HEK293 (cell line): Measurements from ENCODE around the gene KCNIP4.
A peak's percentile ranks its signal among the peaks of the same experiment; 100 is the strongest.

Experiments used
- CTCF ChIA-PET: fragments of 350-600 bp; formaldehyde crosslinking; extraction: SDS; loops from one replicate; lab custom pipeline; 2021; ENCODE audit warnings: antibody characterized with exemption; lab: Yijun Ruan, JAX
- POLR2A ChIA-PET: fragments of 300-600 bp; formaldehyde crosslinking; extraction: SDS; loops from one replicate; lab custom pipeline; 2020; ENCODE audit warnings: antibody characterized with exemption, inconsistent platforms; lab: Yijun Ruan, JAX
- H3K27ac ChIP-seq: fragments of 200-500 bp; sonication (Bioruptor generic); 2 replicates; pipeline ENCODE4 v1.5.1; 2014; ENCODE audit warnings: low read depth, low read length, control low read depth, inconsistent platforms; ENCODE audit errors: extremely low read depth
- H3K36me3 ChIP-seq, 2 experiments: fragments of 200-500 bp in 1 of 2; sonication (Bioruptor generic) in 1 of 2; 1 replicate in 1 of 2; 2 replicates in 1 of 2; pipeline ENCODE4 v1.5.1; 2014 to 2017; ENCODE audit warnings: inconsistent platforms in 2 of 2, low read length in 2 of 2; ENCODE audit not compliant: control insufficient read depth in 2 of 2, insufficient read depth in 1 of 2
- H3K4me1 ChIP-seq: fragments of 200-500 bp; sonication (Bioruptor generic); 2 replicates; pipeline ENCODE4 v1.5.1; 2014; ENCODE audit warnings: mild to moderate bottlenecking, low read length, inconsistent platforms; ENCODE audit not compliant: control insufficient read depth, insufficient read depth
- H3K4me3 ChIP-seq: 2 replicates; pipeline ENCODE4 v1.5.1; 2011; ENCODE audit warnings: low read depth, mild to moderate bottlenecking, control low read depth, low read length, moderate library complexity
- H3K9me3 ChIP-seq: fragments of 200-500 bp; sonication (Bioruptor generic); 2 replicates; pipeline ENCODE4 v1.5.1; 2014; ENCODE audit warnings: low read depth, low read length, inconsistent platforms; ENCODE audit not compliant: control insufficient read depth, insufficient read depth
- SP3 ChIP-seq: fragments of 450-650 bp; formaldehyde crosslinking; IDR thresholded peaks from 2 replicates; pipeline ENCODE4 v1.5.1; 2016; ENCODE audit warnings: missing biosample characterization, missing genetic modification characterization
- ZBTB17 ChIP-seq: fragments of 450-650 bp; formaldehyde crosslinking; IDR thresholded peaks from 2 replicates; pipeline ENCODE4 v1.5.1; 2016; ENCODE audit warnings: missing biosample characterization, missing genetic modification characterization
- ZNF19 ChIP-seq: fragments of 450-650 bp; formaldehyde crosslinking; IDR thresholded peaks from 2 replicates; pipeline ENCODE4; 2016; ENCODE audit warnings: missing biosample characterization, missing genetic modification characterization, low read depth
- ZNF341 ChIP-seq: fragments of 450-650 bp; formaldehyde crosslinking; IDR thresholded peaks from 2 replicates; pipeline ENCODE4; 2016; ENCODE audit warnings: low read depth, missing biosample characterization, missing genetic modification characterization
- ZNF37A ChIP-seq: fragments of 450-650 bp; IDR thresholded peaks from 2 replicates; pipeline ENCODE4 v1.5.1; 2018; ENCODE audit warnings: missing biosample characterization, missing genetic modification characterization
- ZNF473 ChIP-seq: fragments of 450-650 bp; formaldehyde crosslinking; IDR thresholded peaks from 2 replicates; pipeline ENCODE4 v1.5.1; 2017; ENCODE audit warnings: missing biosample characterization, missing genetic modification characterization
- ZNF501 ChIP-seq: fragments of 450-650 bp; formaldehyde crosslinking; IDR thresholded peaks from 2 replicates; pipeline ENCODE4 v1.5.1; 2016; ENCODE audit warnings: missing biosample characterization, missing genetic modification characterization
- ZNF585B ChIP-seq: fragments of 450-650 bp; formaldehyde crosslinking; IDR thresholded peaks from 2 replicates; pipeline ENCODE4 v1.5.1; 2016; ENCODE audit warnings: missing biosample characterization, missing genetic modification characterization
- ZNF629 ChIP-seq: fragments of 450-650 bp; formaldehyde crosslinking; IDR thresholded peaks from 2 replicates; pipeline ENCODE4 v1.5.1; 2017; ENCODE audit warnings: missing biosample characterization, missing genetic modification characterization
- ZNF76 ChIP-seq: fragments of 450-650 bp; formaldehyde crosslinking; IDR thresholded peaks from 2 replicates; pipeline ENCODE4; 2016; ENCODE audit warnings: low read depth, missing biosample characterization, missing genetic modification characterization, borderline replicate concordance
- ZSCAN30 ChIP-seq: fragments of 450-650 bp; IDR thresholded peaks from 2 replicates; pipeline ENCODE4 v1.5.1; 2018; ENCODE audit warnings: missing biosample characterization, mild to moderate bottlenecking, missing genetic modification characterization, moderate library complexity
- TF ChIP-seq, protein P1 (sequence below): fragments of 450-650 bp; formaldehyde crosslinking; IDR thresholded peaks from 2 replicates; pipeline ENCODE4 v1.5.1; 2016; ENCODE audit warnings: missing biosample characterization, missing genetic modification characterization
- TF ChIP-seq, protein P2 (sequence below): fragments of 450-650 bp; formaldehyde crosslinking; conservative IDR thresholded peaks from 2 replicates; pipeline ENCODE4 v1.5.1; 2016; ENCODE audit warnings: low read depth, missing biosample characterization, missing genetic modification characterization
- TF ChIP-seq, protein P3 (sequence below): fragments of 450-650 bp; formaldehyde crosslinking; IDR thresholded peaks from 2 replicates; pipeline ENCODE4 v1.5.1; 2016; ENCODE audit warnings: missing biosample characterization, missing genetic modification characterization, low read depth
- TF ChIP-seq, protein P4 (sequence below): fragments of 450-650 bp; IDR thresholded peaks from 2 replicates; pipeline ENCODE4 v1.5.1; 2018; ENCODE audit warnings: missing biosample characterization, missing genetic modification characterization
- TF ChIP-seq, protein P5 (sequence below): fragments of 450-650 bp; formaldehyde crosslinking; IDR thresholded peaks from 2 replicates; pipeline ENCODE4 v1.5.1; 2016; ENCODE audit warnings: missing biosample characterization, missing genetic modification characterization
- TF ChIP-seq, protein P6 (sequence below): fragments of 450-650 bp; formaldehyde crosslinking; IDR thresholded peaks from 2 replicates; pipeline ENCODE4 v1.5.1; 2016; ENCODE audit warnings: missing biosample characterization, missing genetic modification characterization

Gene KCNIP4

DNA sequence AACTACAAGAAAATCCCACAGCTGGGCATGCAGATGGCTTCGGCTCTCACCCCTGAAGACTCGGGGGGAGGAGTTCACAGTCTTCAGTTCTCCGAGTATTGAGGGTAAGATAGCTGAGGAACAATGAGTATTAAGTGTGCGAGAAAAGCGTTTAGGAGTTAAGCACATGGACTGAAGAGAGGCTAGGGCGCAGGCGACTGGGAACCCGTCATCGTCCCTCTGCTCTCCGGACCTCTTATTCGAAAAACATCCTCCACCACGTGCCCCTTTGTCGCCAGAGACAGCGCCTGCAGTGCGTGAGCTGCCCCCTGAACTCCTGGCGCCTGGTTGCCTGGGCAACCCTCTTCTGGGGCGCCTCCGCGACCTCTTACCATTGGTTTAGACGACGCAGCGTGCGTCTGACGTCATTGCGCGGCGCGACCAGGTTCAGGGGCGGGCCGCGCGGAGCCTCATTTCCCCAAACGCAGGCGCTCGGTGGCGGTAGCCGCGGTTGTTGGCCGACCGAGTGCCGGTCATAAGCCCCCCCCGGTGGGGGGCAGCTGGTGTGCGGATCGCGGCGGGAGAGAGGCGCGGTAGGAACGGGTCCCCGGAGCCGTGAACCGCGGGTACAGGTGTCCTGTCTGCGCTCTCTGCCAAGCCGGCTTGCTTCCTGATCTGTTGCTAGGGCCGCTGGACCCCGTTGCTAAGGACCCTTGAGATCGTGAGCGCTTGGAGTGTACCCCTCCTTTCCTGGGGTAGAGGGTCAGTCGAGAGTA, 1248.4 kb downstream of the KCNIP4 start, which contains the start of gene PACRGL (continued):
- TF ChIP-seq, protein P1, sequence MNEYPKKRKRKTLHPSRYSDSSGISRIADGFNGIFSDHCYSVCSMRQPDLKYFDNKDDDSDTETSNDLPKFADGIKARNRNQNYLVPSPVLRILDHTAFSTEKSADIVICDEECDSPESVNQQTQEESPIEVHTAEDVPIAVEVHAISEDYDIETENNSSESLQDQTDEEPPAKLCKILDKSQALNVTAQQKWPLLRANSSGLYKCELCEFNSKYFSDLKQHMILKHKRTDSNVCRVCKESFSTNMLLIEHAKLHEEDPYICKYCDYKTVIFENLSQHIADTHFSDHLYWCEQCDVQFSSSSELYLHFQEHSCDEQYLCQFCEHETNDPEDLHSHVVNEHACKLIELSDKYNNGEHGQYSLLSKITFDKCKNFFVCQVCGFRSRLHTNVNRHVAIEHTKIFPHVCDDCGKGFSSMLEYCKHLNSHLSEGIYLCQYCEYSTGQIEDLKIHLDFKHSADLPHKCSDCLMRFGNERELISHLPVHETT (tag by site-specific recombination): no peak
- TF ChIP-seq ZBTB17 (tag by site-specific recombination): peak; percentile 72
- TF ChIP-seq ZNF76 (tag by site-specific recombination): no peak
- peak; percentile 58; the same call in 1 of the 2 replicates for TF ChIP-seq SP3 (tag by site-specific recombination)
- TF ChIP-seq ZNF19 (tag by site-specific recombination): no peak
- TF ChIP-seq, protein P2, sequence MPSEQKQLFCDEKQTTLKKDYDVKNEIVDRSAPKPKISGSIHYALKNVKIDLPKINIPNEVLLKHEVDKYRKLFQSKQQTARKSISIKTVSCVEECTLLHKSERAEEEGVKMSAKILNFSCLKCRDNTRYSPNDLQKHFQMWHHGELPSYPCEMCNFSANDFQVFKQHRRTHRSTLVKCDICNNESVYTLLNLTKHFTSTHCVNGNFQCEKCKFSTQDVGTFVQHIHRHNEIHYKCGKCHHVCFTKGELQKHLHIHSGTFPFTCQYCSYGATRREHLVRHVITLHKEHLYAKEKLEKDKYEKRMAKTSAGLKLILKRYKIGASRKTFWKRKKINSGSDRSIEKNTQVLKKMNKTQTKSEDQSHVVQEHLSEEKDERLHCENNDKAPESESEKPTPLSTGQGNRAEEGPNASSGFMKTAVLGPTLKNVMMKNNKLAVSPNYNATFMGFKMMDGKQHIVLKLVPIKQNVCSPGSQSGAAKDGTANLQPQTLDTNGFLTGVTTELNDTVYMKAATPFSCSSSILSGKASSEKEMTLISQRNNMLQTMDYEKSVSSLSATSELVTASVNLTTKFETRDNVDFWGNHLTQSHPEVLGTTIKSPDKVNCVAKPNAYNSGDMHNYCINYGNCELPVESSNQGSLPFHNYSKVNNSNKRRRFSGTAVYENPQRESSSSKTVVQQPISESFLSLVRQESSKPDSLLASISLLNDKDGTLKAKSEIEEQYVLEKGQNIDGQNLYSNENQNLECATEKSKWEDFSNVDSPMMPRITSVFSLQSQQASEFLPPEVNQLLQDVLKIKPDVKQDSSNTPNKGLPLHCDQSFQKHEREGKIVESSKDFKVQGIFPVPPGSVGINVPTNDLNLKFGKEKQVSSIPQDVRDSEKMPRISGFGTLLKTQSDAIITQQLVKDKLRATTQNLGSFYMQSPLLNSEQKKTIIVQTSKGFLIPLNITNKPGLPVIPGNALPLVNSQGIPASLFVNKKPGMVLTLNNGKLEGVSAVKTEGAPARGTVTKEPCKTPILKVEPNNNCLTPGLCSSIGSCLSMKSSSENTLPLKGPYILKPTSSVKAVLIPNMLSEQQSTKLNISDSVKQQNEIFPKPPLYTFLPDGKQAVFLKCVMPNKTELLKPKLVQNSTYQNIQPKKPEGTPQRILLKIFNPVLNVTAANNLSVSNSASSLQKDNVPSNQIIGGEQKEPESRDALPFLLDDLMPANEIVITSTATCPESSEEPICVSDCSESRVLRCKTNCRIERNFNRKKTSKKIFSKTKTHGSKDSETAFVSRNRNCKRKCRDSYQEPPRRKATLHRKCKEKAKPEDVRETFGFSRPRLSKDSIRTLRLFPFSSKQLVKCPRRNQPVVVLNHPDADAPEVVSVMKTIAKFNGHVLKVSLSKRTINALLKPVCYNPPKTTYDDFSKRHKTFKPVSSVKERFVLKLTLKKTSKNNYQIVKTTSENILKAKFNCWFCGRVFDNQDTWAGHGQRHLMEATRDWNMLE (tag by site-specific recombination): 0 out of 2 replicates have a peak, but pooled peaks have one; percentile 27
- TF ChIP-seq ZNF37A (tag by site-specific recombination): no peak
- TF ChIP-seq ZNF629 (tag by site-specific recombination): peak; percentile 87
- TF ChIP-seq ZNF473 (tag by site-specific recombination): no peak
- no peak for TF ChIP-seq ZNF585B (tag by site-specific recombination)
- peak; percentile 33; the same call in 1 of the 2 replicates for TF ChIP-seq ZNF341 (tag by site-specific recombination)
- TF ChIP-seq, protein P3, sequence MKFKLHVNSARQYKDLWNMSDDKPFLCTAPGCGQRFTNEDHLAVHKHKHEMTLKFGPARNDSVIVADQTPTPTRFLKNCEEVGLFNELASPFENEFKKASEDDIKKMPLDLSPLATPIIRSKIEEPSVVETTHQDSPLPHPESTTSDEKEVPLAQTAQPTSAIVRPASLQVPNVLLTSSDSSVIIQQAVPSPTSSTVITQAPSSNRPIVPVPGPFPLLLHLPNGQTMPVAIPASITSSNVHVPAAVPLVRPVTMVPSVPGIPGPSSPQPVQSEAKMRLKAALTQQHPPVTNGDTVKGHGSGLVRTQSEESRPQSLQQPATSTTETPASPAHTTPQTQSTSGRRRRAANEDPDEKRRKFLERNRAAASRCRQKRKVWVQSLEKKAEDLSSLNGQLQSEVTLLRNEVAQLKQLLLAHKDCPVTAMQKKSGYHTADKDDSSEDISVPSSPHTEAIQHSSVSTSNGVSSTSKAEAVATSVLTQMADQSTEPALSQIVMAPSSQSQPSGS (tag by site-specific recombination): peak; percentile 96
- TF ChIP-seq ZSCAN30 (tag by site-specific recombination): peak; percentile 60
- 0 out of 2 replicates have a peak, but pooled peaks have one; percentile 43 for TF ChIP-seq ZNF501 (tag by site-specific recombination)
- TF ChIP-seq, protein P4, sequence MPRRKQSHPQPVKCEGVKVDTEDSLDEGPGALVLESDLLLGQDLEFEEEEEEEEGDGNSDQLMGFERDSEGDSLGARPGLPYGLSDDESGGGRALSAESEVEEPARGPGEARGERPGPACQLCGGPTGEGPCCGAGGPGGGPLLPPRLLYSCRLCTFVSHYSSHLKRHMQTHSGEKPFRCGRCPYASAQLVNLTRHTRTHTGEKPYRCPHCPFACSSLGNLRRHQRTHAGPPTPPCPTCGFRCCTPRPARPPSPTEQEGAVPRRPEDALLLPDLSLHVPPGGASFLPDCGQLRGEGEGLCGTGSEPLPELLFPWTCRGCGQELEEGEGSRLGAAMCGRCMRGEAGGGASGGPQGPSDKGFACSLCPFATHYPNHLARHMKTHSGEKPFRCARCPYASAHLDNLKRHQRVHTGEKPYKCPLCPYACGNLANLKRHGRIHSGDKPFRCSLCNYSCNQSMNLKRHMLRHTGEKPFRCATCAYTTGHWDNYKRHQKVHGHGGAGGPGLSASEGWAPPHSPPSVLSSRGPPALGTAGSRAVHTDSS: no peak

DNA sequence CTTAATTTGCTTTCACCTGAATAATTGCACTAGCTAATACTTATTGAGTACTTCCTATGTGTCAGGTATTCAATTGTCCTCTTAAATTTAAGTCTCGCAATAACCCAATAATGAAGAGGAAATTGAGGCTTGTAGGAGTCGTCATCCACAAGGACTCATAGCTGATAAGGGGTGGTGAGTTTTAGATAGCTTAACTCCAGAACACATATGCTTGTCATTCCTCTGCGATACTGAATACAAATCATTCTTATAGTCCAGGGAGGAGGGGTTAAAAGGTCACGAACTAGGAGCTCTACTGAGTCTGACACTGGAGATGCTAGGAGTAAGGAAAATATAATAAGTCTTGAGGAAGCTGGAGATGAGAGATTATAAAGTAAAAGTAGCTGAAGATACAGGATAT, 1249.8 kb downstream of the KCNIP4 start:
- POLR2A ChIA-PET: no interaction called here
- Histone ChIP-seq H3K4me3 (no peak overlapping the region), H3K36me3 (peaks cover 0 to 2% of the 10 kb centered on the region in 2 experiments; a peak in 1 of 3 replicates), H3K27ac (no peak overlapping the region), H3K9me3 (no peaks in the 10 kb centered on the region), H3K4me1 (no peaks in the 10 kb centered on the region)
- CTCF ChIA-PET: interaction anchor here (0.7 to 2.0 kb wide), 2 partner anchors 23 to 75 kb away, joined by 3 to 7 read pairs; no protein-coding TSS in a partner anchor
- TF ChIP-seq, protein P5, sequence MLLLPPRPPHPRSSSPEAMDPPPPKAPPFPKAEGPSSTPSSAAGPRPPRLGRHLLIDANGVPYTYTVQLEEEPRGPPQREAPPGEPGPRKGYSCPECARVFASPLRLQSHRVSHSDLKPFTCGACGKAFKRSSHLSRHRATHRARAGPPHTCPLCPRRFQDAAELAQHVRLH (tag by site-specific recombination): no peak
- TF ChIP-seq, protein P6, sequence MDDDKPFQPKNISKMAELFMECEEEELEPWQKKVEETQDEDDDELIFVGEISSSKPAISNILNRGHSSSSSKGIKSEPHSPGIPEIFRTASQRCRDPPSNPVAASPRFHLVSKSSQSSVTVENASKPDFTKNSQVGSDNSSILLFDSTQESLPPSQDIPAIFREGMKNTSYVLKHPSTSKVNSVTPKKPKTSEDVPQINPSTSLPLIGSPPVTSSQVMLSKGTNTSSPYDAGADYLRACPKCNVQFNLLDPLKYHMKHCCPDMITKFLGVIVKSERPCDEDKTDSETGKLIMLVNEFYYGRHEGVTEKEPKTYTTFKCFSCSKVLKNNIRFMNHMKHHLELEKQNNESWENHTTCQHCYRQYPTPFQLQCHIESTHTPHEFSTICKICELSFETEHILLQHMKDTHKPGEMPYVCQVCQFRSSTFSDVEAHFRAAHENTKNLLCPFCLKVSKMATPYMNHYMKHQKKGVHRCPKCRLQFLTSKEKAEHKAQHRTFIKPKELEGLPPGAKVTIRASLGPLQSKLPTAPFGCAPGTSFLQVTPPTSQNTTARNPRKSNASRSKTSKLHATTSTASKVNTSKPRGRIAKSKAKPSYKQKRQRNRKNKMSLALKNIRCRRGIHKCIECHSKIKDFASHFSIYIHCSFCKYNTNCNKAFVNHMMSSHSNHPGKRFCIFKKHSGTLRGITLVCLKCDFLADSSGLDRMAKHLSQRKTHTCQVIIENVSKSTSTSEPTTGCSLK (tag by site-specific recombination): no peak
